WERI-Rb-1 (cell line): ENCODE measurements around the gene SASH1.

Experiments
- DNase-seq: peaks from one replicate; pipeline ENCODE4 v3.0.0-alpha.2; 2020
- H3K27ac ChIP-seq: fragments of 250-450 bp; sonication (Bioruptor Pico); 2 replicates; pipeline ENCODE4 v1.5.1; 2020; ENCODE audit warnings: mild to moderate bottlenecking, moderate library complexity
- H3K27me3 ChIP-seq: fragments of 250-450 bp; sonication (Bioruptor Pico); 2 replicates; pipeline ENCODE4 v1.5.1; 2021; ENCODE audit warnings: mild to moderate bottlenecking, low read depth, moderate library complexity; ENCODE audit not compliant: insufficient read depth, severe bottlenecking
- H3K36me3 ChIP-seq: fragments of 250-450 bp; sonication (Bioruptor Pico); 2 replicates; pipeline ENCODE4 v1.5.1; 2020; ENCODE audit warnings: mild to moderate bottlenecking, moderate library complexity
- H3K4me3 ChIP-seq: 2 replicates; pipeline ENCODE4 v1.5.1; 2011; ENCODE audit warnings: low read depth, mild to moderate bottlenecking, control low read depth, low read length
- H3K9me3 ChIP-seq: fragments of 250-450 bp; sonication (Bioruptor Pico); 2 replicates; pipeline ENCODE4 v1.5.1; 2021; ENCODE audit warnings: mild to moderate bottlenecking, moderate library complexity; ENCODE audit not compliant: severe bottlenecking
- CTCF ChIP-seq: IDR thresholded peaks from 2 replicates; pipeline ENCODE4 v1.5.1; 2011; ENCODE audit warnings: low read depth, mild to moderate bottlenecking, control low read depth, inconsistent platforms, low read length

SASH1 gene

GRCh38 chr6:148432462-148433195 is 90.0 kb downstream of the SASH1 start:
- Histone ChIP-seq H3K36me3 (no peaks in the 10 kb centered on the region), H3K4me3 (no peak overlapping the region), H3K27ac (no peak overlapping the region), H3K9me3 (no peaks in the 10 kb centered on the region), H3K27me3 (no peaks in the 10 kb centered on the region)
- DNase-seq = no peak
- no peak for TF ChIP-seq CTCF

- TF ChIP-seq CTCF = no peak
- Histone ChIP-seq H3K27me3 (no peaks in the 10 kb centered on the region), H3K4me3 (no peak overlapping the region), H3K27ac (no peak overlapping the region), H3K9me3 (no peaks in the 10 kb centered on the region), H3K36me3 (peaks cover 2% of the 10 kb centered on the region; the same call in 1 of the 2 replicates)
- no peak for DNase-seq
These were observed 92.7 kb downstream of the SASH1 start for GRCh38 chr6:148435386-148435785.

GRCh38 chr6:148436466-148436865 is 93.8 kb downstream of the SASH1 start:
- no peak overlapping the region for H3K4me3 ChIP-seq
- H3K27ac ChIP-seq = no peak overlapping the region
- no peak for DNase-seq

GRCh38 chr6:148438632-148439031 is 96.0 kb downstream of the SASH1 start:
- Histone ChIP-seq H3K27me3 (no peaks in the 10 kb centered on the region), H3K4me3 (no peak overlapping the region), H3K36me3 (peaks cover 6% of the 10 kb centered on the region; the same call in 1 of the 2 replicates), H3K9me3 (no peaks in the 10 kb centered on the region), H3K27ac (no peak overlapping the region)
- no peak for DNase-seq
- no peak for TF ChIP-seq CTCF

More at GRCh38 chr6:148436466-148436865, 93.8 kb downstream of the SASH1 start:
- peaks cover 4% of the 10 kb centered on the region; the same call in 1 of the 2 replicates for H3K36me3 ChIP-seq
- H3K27me3 ChIP-seq = no peaks in the 10 kb centered on the region
- no peaks in the 10 kb centered on the region for H3K9me3 ChIP-seq
- TF ChIP-seq CTCF = no peak

GRCh38 chr6:148440016-148440415 is 97.4 kb downstream of the SASH1 start:
- no peak for DNase-seq
- Histone ChIP-seq H3K27ac (no peak overlapping the region), H3K9me3 (no peaks in the 10 kb centered on the region), H3K27me3 (no peaks in the 10 kb centered on the region), H3K36me3 (peaks cover 6% of the 10 kb centered on the region; the same call in 1 of the 2 replicates), H3K4me3 (no peak overlapping the region)
- TF ChIP-seq CTCF = no peak

- Histone ChIP-seq H3K4me3 (no peak overlapping the region), H3K9me3 (no peaks in the 10 kb centered on the region), H3K36me3 (peaks cover 6% of the 10 kb centered on the region; the same call in 1 of the 2 replicates), H3K27me3 (no peaks in the 10 kb centered on the region), H3K27ac (no peak overlapping the region)
- peak; percentile 53 for DNase-seq
- no peak for TF ChIP-seq CTCF
These were observed 98.3 kb downstream of the SASH1 start for GRCh38 chr6:148440877-148441453.
